COLO668 (cell line): Measurements from ENCODE around the gene GPR6.

Experiments used
- DNase-seq: peaks from one replicate; lab custom pipeline; 2025; ENCODE audit not compliant: unreplicated experiment; lab: John Stamatoyannopoulos, UW

GPR6 gene

DNA sequence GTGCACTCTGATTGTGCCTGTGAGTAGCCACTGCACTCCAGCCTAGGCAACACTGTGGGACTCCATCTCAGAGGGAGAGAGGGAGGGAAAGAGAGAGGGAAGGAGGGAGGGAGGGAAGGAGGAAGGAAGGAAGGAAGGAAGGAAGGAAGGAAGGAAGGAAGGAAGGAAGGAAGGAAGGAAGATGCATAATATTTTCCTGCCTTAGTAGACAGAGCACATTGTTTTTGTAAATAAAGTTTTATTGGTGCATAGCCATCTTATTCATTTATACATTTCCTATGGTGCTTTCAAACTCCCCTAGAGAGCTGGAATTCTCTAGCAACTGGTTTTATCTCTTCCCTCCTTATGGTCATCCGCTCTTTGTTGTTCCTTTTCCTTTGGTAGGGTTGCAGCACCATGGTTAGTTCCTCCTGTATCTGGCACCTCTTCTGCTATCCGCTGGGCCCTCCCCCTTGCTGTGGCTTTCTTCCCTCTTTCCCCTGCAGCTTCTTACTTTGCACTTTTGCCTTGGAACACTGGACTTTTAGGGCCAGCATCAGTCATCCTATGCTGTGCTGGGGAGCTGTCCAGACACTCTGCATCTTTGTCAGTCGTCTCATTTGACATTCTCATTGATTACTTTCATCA is 20.2 kb downstream of the GPR6 start:
- no peak for DNase-seq

DNA sequence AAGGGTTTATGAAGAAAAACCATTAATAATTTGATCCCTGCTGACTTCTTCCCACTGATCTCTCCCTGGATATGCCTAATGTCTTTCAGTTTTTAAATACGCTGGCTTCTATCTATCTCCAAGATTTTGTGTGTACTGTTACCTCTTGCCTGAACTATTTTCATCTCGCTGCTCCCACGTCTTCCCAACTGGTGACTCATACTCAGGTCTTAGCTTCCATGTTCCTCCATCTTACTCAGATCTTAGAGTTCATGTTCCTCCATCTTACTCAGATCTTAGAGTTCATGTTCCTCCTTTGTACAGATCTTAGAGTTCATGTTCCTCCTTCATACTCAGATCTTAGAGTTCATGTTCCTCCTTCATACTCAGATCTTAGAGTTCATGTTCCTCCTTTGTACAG is 21.6 kb downstream of the GPR6 start:
- no peak for DNase-seq

DNA sequence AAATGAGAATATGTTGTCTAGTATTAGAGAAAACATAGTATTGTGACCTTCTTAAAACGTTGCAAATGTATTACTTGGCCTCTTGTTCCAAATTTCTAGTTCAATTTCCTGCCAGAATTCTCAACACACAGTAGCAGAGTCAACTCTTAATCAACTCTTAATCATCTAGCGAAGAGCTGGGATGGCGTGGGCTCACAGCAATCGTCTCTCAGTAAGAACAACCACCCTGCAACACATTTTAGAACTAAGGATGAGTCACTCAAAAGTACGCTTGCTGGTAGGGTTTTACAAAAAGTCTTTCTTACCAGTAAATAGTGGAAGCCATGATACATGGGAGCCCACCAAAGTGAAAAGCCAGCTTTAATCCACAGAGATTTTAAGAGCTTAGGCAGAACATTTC is 24.6 kb downstream of the GPR6 start:
- no peak for DNase-seq

DNA sequence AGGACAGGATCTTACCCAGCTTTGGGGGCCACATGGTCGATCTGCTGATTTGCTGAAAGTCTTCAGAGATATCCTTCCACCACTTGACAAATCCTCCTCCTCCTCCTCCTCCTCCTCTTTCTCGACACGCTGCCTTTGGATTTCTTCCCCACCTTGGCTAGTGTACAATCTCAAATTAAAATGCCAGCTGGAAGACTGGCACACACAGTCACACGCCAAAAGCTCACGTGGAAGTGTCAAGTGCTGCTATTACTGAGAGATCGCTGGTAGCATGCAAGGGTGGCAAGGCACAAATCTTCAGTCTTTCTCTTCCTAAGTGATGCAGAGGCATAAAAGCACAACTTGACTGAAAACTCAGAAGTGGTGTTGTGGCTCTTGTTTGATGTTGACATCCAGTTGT is 35.3 kb downstream of the GPR6 start:
- no peak for DNase-seq

DNA sequence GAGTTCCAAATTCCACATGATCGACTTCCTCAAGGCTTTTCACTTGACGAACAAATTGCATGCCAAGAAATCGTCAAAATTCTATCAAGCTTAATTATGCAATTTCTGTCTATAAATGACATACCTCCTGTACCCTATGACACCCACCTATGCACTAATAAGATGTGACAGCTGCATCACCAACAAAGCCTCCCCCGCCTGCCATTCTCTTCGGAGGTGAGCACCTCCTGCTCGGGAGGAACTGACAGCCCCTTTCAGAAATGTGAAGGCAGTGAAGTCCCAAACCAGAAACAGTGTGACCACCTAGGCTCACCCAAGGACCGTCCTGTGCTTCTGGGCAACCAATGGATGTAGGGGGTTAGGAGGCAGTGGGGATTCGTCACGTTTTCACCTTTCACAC is 37.1 kb downstream of the GPR6 start:
- DNase-seq, result no peak

DNA sequence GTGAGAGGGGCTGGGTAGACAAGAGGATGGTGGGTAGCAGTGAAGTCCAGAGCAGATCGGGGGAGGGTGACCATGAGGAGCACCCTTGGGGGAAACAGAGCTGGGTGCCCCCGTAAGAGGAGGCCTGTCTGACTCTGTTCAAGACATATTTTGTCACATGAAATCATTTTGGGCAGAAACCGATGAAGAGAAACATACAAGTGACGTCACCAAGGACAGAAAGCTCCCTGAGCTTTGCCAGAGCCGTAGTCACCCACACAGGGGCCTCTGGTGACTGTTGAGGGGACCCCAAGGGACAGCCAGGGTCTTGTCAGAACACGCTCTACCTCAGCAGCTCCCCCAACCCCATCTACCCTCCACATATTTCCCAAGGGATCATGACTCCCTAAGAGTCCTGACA is 39.2 kb downstream of the GPR6 start:
- DNase-seq, result no peak

DNA sequence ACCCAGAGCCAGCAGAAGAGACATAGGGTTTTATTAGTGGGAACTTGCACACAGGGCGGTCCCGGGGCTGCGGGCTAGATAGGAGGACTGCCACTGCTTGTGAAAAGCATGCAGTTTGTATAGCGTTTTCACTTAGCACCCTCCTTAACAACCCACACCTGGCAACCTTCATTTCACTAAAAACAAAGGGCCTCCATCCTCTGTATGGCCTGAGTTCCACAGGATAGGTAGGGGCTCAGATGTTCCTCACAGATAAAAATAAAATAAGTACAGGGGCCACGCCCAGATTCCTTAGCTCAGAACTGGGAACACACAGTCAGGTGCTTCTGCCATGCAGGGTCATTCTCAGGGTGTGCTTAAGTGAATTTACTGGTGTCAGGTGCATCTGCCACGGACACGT is 39.8 kb downstream of the GPR6 start:
- no peak for DNase-seq

DNA sequence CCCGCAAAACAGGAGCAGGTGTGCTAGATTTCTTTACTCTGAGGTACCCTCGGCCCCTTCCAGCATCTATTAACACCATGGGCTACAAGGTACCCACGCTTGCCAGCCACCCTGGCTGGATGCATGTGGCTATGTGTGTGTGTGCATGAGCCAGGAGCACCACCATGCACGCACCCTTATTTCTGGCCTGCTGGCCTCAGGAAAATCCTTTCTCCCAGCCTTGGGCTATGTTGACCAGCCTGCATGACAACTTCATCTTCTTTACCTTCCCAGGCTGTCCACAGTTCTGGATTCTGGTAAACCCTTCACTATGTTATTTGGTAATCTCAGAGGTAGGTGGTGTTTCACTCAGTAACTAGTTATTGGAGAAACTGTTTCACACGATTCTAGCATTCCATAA is 40.4 kb downstream of the GPR6 start:
- DNase-seq, result no peak

DNA sequence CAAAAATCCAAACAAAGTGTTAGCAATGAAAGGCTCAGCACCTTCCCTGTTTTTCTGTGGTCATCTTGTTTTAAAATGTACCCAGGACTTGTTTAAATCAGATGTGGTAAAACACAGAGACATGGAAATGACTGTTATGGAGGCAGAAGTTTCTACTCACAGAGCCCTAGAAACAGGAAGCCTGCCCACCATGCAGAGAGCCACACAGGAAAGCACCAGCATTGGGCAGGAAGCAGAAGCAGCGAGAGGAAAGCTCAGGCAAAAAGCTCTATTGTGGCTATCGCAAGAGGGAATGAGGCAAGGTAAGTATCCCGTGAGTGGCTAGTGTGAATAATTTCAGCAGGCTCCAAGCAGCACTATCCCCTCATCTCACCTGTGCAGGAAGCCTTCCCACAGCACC is 42.8 kb downstream of the GPR6 start:
- DNase-seq, result no peak

DNA sequence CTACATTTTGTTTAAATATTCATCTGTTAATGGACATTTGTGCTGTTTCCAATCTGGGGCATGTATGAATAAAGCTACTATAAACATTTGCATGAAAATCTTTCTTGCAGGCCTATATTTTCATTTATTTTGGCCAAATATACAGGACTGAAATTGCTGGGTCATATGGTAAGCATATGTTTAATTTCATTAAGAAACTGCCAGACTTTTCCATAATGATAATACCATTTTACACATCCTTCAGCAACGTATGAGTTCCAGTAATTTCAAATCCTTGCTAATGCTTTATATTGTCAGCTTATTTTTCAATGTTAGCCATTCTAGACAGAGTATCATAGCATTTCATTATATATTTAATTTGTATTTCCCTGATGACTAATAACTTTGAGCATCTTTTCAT is 51.0 kb downstream of the GPR6 start:
- no peak for DNase-seq
